Endodermal cell (in vitro differentiated cells): ENCODE results near the gene RAPGEF4. TPM values are rescaled to one million over a fixed set of nuclear protein-coding genes. Genes with fewer than 3 reads are reported as not detected.

Experiments
- DNase-seq: peaks from one replicate; pipeline ENCODE4 v3.0.0-alpha.2; 2017
- H3K27ac ChIP-seq: 2 replicates; pipeline ENCODE4 v1.5.1; 2013; ENCODE audit warnings: mild to moderate bottlenecking, low read depth, low read length, moderate library complexity
- H3K27me3 ChIP-seq: 2 replicates; pipeline ENCODE4 v1.6.1; 2013; ENCODE audit warnings: mild to moderate bottlenecking, low read length, moderate library complexity; ENCODE audit not compliant: insufficient read depth, control insufficient read depth, poor library complexity, severe bottlenecking
- H3K36me3 ChIP-seq: 2 replicates; pipeline ENCODE4 v1.7.0; 2013; ENCODE audit warnings: mild to moderate bottlenecking, low read length, moderate library complexity; ENCODE audit not compliant: control insufficient read depth, insufficient read depth
- H3K4me1 ChIP-seq: one replicate; pipeline ENCODE4 v1.7.0; 2013; ENCODE audit warnings: low read length; ENCODE audit not compliant: control insufficient read depth, insufficient read depth
- H3K4me3 ChIP-seq: 2 replicates; pipeline ENCODE4 v1.5.1; 2013; ENCODE audit warnings: mild to moderate bottlenecking, low read length, moderate library complexity
- H3K9ac ChIP-seq: 2 replicates; pipeline ENCODE4 v1.6.1; 2013; ENCODE audit warnings: mild to moderate bottlenecking, low read length, moderate library complexity; ENCODE audit not compliant: poor library complexity, severe bottlenecking; ENCODE audit errors: extremely low read depth
- H3K9me3 ChIP-seq: 2 replicates; pipeline ENCODE4 v1.6.1; 2013; ENCODE audit warnings: mild to moderate bottlenecking, low read length, moderate library complexity; ENCODE audit not compliant: control insufficient read depth
- H3K27ac Mint-ChIP-seq: 2 replicates; pipeline ENCODE4 v1.8.0; 2020; ENCODE audit warnings: mixed read lengths
- H3K27me3 Mint-ChIP-seq: 2 replicates; pipeline ENCODE4 v1.8.0; 2021; ENCODE audit warnings: mild to moderate bottlenecking, mixed read lengths; ENCODE audit not compliant: insufficient read depth
- H3K36me3 Mint-ChIP-seq: 2 replicates; pipeline ENCODE4 v1.8.0; 2020; ENCODE audit warnings: low read depth, mixed read lengths
- H3K4me1 Mint-ChIP-seq: 2 replicates; pipeline ENCODE4 v1.8.0; 2020; ENCODE audit warnings: mixed read lengths
- H3K4me3 Mint-ChIP-seq: 2 replicates; pipeline ENCODE4 v1.8.0; 2020; ENCODE audit warnings: mild to moderate bottlenecking, moderate library complexity, mixed read lengths
- H3K9me3 Mint-ChIP-seq: 2 replicates; pipeline ENCODE4 v1.8.0; 2020; ENCODE audit warnings: mild to moderate bottlenecking, mixed read lengths
- CTCF ChIP-seq: fragments of 200-600 bp; sonication (generic); conservative IDR thresholded peaks from 2 replicates; pipeline ENCODE4 v1.5.0; 2021; ENCODE audit warnings: antibody characterized with exemption, mild to moderate bottlenecking
- WGBS, 2 experiments: methylation state at CpG; one replicate each; pipeline versions ENCODE4 v1.1.5 to v1.1.7; 2013; ENCODE audit warnings: missing lambda C conversion rate in 2 of 2, mixed read lengths in 1 of 2; ENCODE audit not compliant: insufficient coverage in 1 of 2, insufficient read length in 1 of 2; 5-methylcytosine and 5-hydroxymethylcytosine counted together
- total RNA-seq, 2 donors: library from RNA; stranded (reverse); fragmentation: NEBNext Ultra II Directional in 1 of 2; extraction: Animal tissue kit (Norgen Biotek cat#: 25700) in 1 of 2; gene quantifications; 2 replicates in 1 of 2; 3 replicates in 1 of 2; pipeline ENCODE4 v1.2.1, GENCODE V29; 2021

Gene RAPGEF4
- total RNA-seq, 2 donors from 2014 or later, result 0.77 to 0.88 TPM

DNA sequence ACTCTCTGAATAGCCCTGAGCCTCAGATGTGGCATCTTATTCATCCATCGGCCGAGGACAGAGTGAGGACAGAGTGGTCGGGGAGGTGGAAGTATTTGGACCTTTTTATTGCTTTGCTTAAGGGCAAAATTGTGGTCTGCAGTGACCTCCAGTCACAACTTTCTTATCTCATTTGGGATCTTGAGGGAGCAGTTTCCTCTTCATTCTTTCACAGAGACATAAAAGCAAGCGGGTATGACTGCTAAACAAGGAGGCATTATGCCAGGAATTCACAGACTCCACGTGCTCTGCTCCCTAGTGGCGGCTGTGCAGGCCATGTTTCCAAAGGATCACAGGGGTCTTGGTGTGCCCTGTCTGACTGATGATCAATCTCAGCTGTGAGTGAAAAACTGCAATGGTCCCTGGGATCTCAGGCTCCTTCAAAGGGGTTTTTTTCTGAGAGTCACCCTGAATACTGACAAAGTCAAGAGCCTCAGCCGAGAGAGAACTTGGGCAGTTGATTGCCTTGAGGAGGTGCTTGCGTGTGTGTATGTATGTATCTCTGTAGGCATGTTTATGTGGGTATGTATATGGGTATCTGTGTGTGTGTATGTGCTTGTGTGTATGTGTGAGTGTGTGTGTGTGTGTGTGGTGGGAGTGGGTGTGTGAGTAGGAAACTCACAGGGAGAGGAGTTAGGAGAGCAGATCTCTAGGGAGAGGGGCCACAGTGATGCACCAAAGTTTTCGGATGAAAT is 47.7 kb downstream of the RAPGEF4 start:
- H3K4me3 Mint-ChIP-seq, result no peak overlapping the region
- Histone ChIP-seq H3K9ac (no peak overlapping the region), H3K9me3 (peaks cover 5% of the 10 kb centered on the region), H3K27ac (peak overlapping the region; percentile 25), H3K27me3 (no peaks in the 10 kb centered on the region), H3K36me3 (no peaks in the 10 kb centered on the region), H3K4me3 (no peak overlapping the region), H3K4me1 (no peaks in the 10 kb centered on the region)
- no peaks in the 10 kb centered on the region for H3K36me3 Mint-ChIP-seq
- no peaks in the 10 kb centered on the region for H3K4me1 Mint-ChIP-seq
- peak; percentile 48 for TF ChIP-seq CTCF
- peak; percentile 54 for DNase-seq
- H3K9me3 Mint-ChIP-seq, result no peaks in the 10 kb centered on the region
- no peaks in the 10 kb centered on the region for H3K27me3 Mint-ChIP-seq
- H3K27ac Mint-ChIP-seq, result no peak overlapping the region
- WGBS, 2 experiments, result 55 to 84% methylated on average over 7 to 9 of the region's 9 CpGs

GRCh38 chr2:172788871-172789270 is 53.2 kb downstream of the RAPGEF4 start:
- Histone ChIP-seq H3K36me3 (no peaks in the 10 kb centered on the region), H3K9me3 (no peaks in the 10 kb centered on the region), H3K9ac (no peak overlapping the region), H3K4me3 (no peak overlapping the region), H3K4me1 (no peaks in the 10 kb centered on the region), H3K27me3 (no peaks in the 10 kb centered on the region), H3K27ac (no peak overlapping the region)
- Mint-ChIP-seq H3K27ac (no peak overlapping the region), H3K9me3 (no peaks in the 10 kb centered on the region), H3K4me1 (no peaks in the 10 kb centered on the region), H3K27me3 (no peaks in the 10 kb centered on the region), H3K4me3 (no peak overlapping the region), H3K36me3 (no peaks in the 10 kb centered on the region)
- TF ChIP-seq CTCF, result no peak
- DNase-seq, result no peak

- no peaks in the 10 kb centered on the region for H3K9me3 Mint-ChIP-seq
- 97 to 100% methylated on average over 2 to 4 of the region's 4 CpGs for WGBS, 2 experiments
These were observed 54.8 kb downstream of the RAPGEF4 start for GRCh38 chr2:172790404-172790803.

More at GRCh38 chr2:172790404-172790803, 54.8 kb downstream of the RAPGEF4 start:
- Histone ChIP-seq H3K27me3 (no peaks in the 10 kb centered on the region), H3K9me3 (no peaks in the 10 kb centered on the region), H3K4me3 (no peak overlapping the region), H3K27ac (no peak overlapping the region), H3K36me3 (no peaks in the 10 kb centered on the region), H3K9ac (no peak overlapping the region), H3K4me1 (no peaks in the 10 kb centered on the region)
- no peak for DNase-seq
- H3K27me3 Mint-ChIP-seq, result no peaks in the 10 kb centered on the region
- H3K4me1 Mint-ChIP-seq, result no peaks in the 10 kb centered on the region
- H3K4me3 Mint-ChIP-seq, result no peak overlapping the region
- H3K27ac Mint-ChIP-seq, result no peak overlapping the region
- TF ChIP-seq CTCF, result no peak
- no peaks in the 10 kb centered on the region for H3K36me3 Mint-ChIP-seq
